Gastroesophageal sphincter (tissue), 3 donors: ENCODE data around the gene GPX1.

Experiments used
- EP300 ChIP-seq: sonication (generic); formaldehyde crosslinking; IDR thresholded peaks from one replicate; pipeline ENCODE4 v1.6.1; 2017; ENCODE audit warnings: antibody characterized with exemption, mild to moderate bottlenecking
- TF ChIP-seq, protein P1 (sequence below), 4 experiments: fragments of 200-600 bp in 2 of 4; fragments of 450-650 bp in 2 of 4; sonication (generic) in 1 of 4; IDR thresholded peaks; one replicate each; pipeline ENCODE4 v1.5.1; 2017 to 2019; ENCODE audit warnings: antibody characterized with exemption in 4 of 4, mild to moderate bottlenecking in 2 of 4, moderate library complexity in 2 of 4

DNA sequence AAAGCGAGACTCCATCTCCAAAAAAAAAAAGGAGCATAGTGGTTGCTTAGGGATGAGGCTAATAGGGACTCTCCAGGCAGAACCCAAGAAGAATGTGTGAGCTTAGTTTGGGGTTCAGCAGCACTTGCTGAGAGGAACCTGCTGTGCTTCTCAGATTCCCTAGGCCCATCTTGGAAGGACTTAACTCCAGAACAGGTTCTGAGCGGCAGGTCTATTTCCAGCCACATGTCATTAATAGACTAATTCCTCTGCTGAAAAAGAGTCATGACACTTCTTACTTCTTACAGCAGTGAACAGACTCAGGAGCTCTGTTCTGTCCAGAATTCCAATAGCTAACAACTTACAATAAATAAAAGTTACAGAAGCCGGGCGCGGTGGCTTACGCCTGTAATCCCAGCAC, 31.1 kb upstream of the GPX1 start:
- TF ChIP-seq, protein P1, sequence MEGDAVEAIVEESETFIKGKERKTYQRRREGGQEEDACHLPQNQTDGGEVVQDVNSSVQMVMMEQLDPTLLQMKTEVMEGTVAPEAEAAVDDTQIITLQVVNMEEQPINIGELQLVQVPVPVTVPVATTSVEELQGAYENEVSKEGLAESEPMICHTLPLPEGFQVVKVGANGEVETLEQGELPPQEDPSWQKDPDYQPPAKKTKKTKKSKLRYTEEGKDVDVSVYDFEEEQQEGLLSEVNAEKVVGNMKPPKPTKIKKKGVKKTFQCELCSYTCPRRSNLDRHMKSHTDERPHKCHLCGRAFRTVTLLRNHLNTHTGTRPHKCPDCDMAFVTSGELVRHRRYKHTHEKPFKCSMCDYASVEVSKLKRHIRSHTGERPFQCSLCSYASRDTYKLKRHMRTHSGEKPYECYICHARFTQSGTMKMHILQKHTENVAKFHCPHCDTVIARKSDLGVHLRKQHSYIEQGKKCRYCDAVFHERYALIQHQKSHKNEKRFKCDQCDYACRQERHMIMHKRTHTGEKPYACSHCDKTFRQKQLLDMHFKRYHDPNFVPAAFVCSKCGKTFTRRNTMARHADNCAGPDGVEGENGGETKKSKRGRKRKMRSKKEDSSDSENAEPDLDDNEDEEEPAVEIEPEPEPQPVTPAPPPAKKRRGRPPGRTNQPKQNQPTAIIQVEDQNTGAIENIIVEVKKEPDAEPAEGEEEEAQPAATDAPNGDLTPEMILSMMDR (IDR thresholded peaks at IDR 0.05): no peak
- TF ChIP-seq EP300: no peak
